OCI-LY3 (cell line): Measurements from ENCODE around the gene CEP41.

ENCODE experiments used
- CTCF ChIP-seq: fragments of 200-600, 300-600 bp; sonication (generic); IDR thresholded peaks from 2 replicates; pipeline ENCODE4 v1.5.1; 2014; ENCODE audit warnings: antibody characterized with exemption, low read length, low read depth
- EZH2phosphoT487 ChIP-seq: fragments of 200-600 bp; shearing (Covaris generic); IDR thresholded peaks from 2 replicates; pipeline ENCODE4 v1.6.1; 2018; ENCODE audit warnings: antibody characterized with exemption, mixed run types, low read depth

DNA sequence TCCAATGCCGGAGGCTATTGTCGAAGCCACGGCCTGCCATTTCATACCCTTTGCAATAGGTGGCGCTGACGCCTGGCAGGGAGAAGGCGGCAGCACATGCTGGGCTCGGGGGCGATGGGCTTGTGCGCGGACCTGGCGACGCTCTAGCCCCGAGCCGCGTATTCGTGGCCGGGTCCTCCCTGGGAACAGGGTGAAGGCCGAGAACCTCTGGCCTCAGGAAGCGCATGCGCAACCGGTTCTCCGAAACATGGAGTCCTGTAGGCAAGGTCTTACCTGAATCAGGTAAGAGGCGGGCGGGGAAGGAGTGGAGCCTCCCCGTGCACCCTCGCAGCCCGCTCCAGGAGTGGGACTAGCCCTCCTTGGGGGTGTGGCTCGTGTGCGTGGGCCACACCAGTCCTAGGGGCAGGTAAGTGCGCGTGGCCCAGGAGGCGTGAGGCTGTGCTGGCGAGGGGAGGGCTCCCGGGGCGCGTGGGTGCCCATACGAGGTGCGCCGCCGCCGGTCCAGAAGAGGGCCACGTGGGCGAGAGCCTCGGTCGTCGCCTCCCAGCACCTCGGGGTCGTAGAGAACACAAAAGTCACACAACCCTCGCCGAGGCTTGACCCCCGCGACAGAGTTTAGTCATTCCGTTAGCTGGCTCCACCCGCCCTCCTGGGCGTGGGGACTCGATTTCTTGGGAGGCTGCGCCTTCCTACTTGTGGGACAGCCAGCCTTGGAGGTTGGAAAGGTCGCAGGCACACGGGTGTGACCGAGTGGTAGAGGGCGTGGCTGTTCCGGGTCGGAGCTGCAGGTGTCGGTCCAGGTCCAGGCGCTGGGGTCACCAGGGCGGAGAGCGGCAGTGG lies 45.5 kb upstream of the CEP41 start:
- TF ChIP-seq CTCF, result peak; percentile 83
- no peak for TF ChIP-seq EZH2phosphoT487
